Measurements from ENCODE around the gene BNC2. TPM values are rescaled to one million over a fixed set of nuclear protein-coding genes. Genes with fewer than 3 reads are reported as not detected.

BNC2 gene
- total RNA-seq, 2 experiments from 2014 or later: not detected

DNA sequence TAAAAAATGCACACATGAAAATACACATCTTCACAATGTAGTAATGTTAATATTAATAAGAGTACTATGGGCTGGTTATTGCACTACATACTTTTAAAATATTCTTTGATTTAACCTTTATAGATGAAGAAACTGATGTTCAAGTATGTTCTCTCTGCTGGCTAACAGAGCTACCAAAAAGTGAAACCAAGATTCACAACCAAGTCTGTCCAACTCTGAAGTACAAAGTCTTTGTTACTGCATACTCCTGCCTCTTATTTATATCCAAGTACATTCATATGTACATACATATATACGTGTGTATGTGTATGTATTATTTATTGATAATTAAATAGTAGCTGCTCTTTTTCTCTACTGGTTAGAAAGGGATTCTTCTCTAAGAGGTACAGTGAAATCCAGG, 325.6 kb downstream of the BNC2 start:
- CTCF ChIA-PET (ENCODE audit: unreplicated experiment): no interaction called here

DNA sequence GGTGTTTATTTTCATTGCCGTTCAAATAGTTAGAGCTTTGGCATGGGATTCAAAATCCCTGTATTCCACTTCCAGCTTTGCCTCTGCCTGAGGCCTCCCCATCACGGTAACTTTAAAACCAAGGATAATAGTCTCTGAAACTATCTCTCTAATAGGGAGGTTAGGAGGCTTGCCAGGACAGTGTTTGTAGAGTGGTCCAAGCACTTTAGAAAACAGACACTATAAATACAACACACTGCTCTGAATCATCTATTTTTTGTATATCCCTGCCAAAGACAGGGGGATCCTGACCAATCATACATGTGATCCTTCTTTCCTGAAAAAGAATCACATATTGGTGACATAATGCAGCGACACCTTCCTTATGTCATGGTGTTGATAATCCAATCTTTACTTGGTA, 326.8 kb downstream of the BNC2 start:
- Histone ChIP-seq H3K4me2 (ENCODE audit: low read length) (no peak overlapping the region), H3K79me2 (ENCODE audit: insufficient read depth, low read depth, low read length) (no peaks in the 10 kb centered on the region), H3K36me3 (ENCODE audit: insufficient read depth, low read length) (no peaks in the 10 kb centered on the region), H3K4me3 (ENCODE audit: low read depth, low read length, poor library complexity, severe bottlenecking) (no peak overlapping the region), H3K27ac (ENCODE audit: low read depth, low read length, poor library complexity, severe bottlenecking) (no peak overlapping the region), H2AFZ (ENCODE audit: low read length) (no peak overlapping the region), H3K4me1 (ENCODE audit: insufficient read depth, low read length, poor library complexity, severe bottlenecking) (no peaks in the 10 kb centered on the region), H4K20me1 (ENCODE audit: insufficient read depth, low read length) (no peaks in the 10 kb centered on the region), H3K9me2 (ENCODE audit: insufficient read depth, low read length) (no peaks in the 10 kb centered on the region), H3K9me3 (ENCODE audit: low read length) (no peaks in the 10 kb centered on the region)
- BruUV-seq (replicated peaks): no TSS peak
- intact Hi-C loops (cut with micrococcal nuclease; ENCODE audit: unreplicated experiment): no loop called here
- TF ChIP-seq, protein P1, sequence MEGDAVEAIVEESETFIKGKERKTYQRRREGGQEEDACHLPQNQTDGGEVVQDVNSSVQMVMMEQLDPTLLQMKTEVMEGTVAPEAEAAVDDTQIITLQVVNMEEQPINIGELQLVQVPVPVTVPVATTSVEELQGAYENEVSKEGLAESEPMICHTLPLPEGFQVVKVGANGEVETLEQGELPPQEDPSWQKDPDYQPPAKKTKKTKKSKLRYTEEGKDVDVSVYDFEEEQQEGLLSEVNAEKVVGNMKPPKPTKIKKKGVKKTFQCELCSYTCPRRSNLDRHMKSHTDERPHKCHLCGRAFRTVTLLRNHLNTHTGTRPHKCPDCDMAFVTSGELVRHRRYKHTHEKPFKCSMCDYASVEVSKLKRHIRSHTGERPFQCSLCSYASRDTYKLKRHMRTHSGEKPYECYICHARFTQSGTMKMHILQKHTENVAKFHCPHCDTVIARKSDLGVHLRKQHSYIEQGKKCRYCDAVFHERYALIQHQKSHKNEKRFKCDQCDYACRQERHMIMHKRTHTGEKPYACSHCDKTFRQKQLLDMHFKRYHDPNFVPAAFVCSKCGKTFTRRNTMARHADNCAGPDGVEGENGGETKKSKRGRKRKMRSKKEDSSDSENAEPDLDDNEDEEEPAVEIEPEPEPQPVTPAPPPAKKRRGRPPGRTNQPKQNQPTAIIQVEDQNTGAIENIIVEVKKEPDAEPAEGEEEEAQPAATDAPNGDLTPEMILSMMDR (conservative IDR thresholded peaks at IDR 0.05; ENCODE audit: low read length): no peak
- no peak for TF ChIP-seq EZH2phosphoT487 (IDR thresholded peaks at IDR 0.05; ENCODE audit: borderline replicate concordance, low read depth, low read length)
- POLR2A ChIA-PET: interaction anchor here (1.0 to 1.1 kb wide), 2 partner anchors 12 to 45 kb away, joined by 3 to 4 read pairs; no protein-coding TSS in a partner anchor
- CTCF ChIA-PET (ENCODE audit: unreplicated experiment): no interaction called here
- DNase-seq (ENCODE audit: low spot score): no peak

More for the DNA sequence above, 325.6 kb downstream of the BNC2 start:
- Histone ChIP-seq H4K20me1 (ENCODE audit: insufficient read depth, low read length) (no peaks in the 10 kb centered on the region), H3K36me3 (ENCODE audit: insufficient read depth, low read length) (no peaks in the 10 kb centered on the region), H3K9me2 (ENCODE audit: insufficient read depth, low read length) (no peaks in the 10 kb centered on the region), H2AFZ (ENCODE audit: low read length) (no peak overlapping the region), H3K4me3 (ENCODE audit: low read depth, low read length, poor library complexity, severe bottlenecking) (no peak overlapping the region), H3K4me1 (ENCODE audit: insufficient read depth, low read length, poor library complexity, severe bottlenecking) (no peaks in the 10 kb centered on the region), H3K4me2 (ENCODE audit: low read length) (no peak overlapping the region), H3K79me2 (ENCODE audit: insufficient read depth, low read depth, low read length) (no peaks in the 10 kb centered on the region), H3K9me3 (ENCODE audit: low read length) (no peaks in the 10 kb centered on the region), H3K27ac (ENCODE audit: low read depth, low read length, poor library complexity, severe bottlenecking) (no peak overlapping the region)
- POLR2A ChIA-PET: no interaction called here
- intact Hi-C loops (cut with micrococcal nuclease; ENCODE audit: unreplicated experiment): no loop called here
- no TSS peak for BruUV-seq (replicated peaks)
- TF ChIP-seq, protein P1 (conservative IDR thresholded peaks at IDR 0.05; ENCODE audit: low read length): no peak
- no peak for TF ChIP-seq EZH2phosphoT487 (IDR thresholded peaks at IDR 0.05; ENCODE audit: borderline replicate concordance, low read depth, low read length)
- no peak for DNase-seq (ENCODE audit: low spot score)

DNA sequence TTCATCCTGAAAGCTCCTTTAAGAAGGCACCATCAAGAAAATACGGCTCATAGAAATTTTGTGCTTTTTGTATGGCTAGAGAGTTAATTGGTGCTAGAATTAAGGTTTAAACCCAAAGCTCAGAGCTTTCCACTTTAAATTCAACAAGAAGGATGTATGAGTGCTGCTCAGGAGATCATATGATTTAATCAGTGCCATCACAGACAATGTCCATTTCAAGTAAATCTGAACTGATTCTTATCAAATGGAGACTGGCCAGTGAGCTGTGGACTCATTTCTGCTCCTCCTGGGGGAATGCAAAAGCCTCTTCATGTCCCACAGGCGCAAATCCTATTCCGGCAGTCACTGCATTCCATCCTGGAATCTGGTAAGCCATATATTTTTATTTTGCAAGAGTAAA, 327.2 kb downstream of the BNC2 start:
- ChIA-PET CTCF (ENCODE audit: unreplicated experiment) (no interaction called here), POLR2A (interaction anchor here (0.5 to 1.1 kb wide), 3 partner anchors 11 to 118 kb away, joined by 3 to 4 read pairs (median 3); no protein-coding TSS in a partner anchor)
- BruUV-seq (replicated peaks): no TSS peak
- no peak overlapping the region for H3K4me2 ChIP-seq (ENCODE audit: low read length)
- TF ChIP-seq EZH2phosphoT487 (IDR thresholded peaks at IDR 0.05; ENCODE audit: borderline replicate concordance, low read depth, low read length): no peak
- TF ChIP-seq, protein P1 (conservative IDR thresholded peaks at IDR 0.05; ENCODE audit: low read length): no peak
- intact Hi-C loops (cut with micrococcal nuclease; ENCODE audit: unreplicated experiment): no loop called here
- H4K20me1 ChIP-seq (ENCODE audit: insufficient read depth, low read length): no peaks in the 10 kb centered on the region
- H3K4me3 ChIP-seq (ENCODE audit: low read depth, low read length, poor library complexity, severe bottlenecking): no peak overlapping the region
- no peak for DNase-seq (ENCODE audit: low spot score)
- no peaks in the 10 kb centered on the region for H3K4me1 ChIP-seq (ENCODE audit: insufficient read depth, low read length, poor library complexity, severe bottlenecking)
- no peaks in the 10 kb centered on the region for H3K9me2 ChIP-seq (ENCODE audit: insufficient read depth, low read length)
- H3K9me3 ChIP-seq (ENCODE audit: low read length): no peaks in the 10 kb centered on the region
- H2AFZ ChIP-seq (ENCODE audit: low read length): no peak overlapping the region
- no peaks in the 10 kb centered on the region for H3K79me2 ChIP-seq (ENCODE audit: insufficient read depth, low read depth, low read length)
- no peaks in the 10 kb centered on the region for H3K36me3 ChIP-seq (ENCODE audit: insufficient read depth, low read length)
- H3K27ac ChIP-seq (ENCODE audit: low read depth, low read length, poor library complexity, severe bottlenecking): no peak overlapping the region

Data from OCI-LY7 (cell line).